ENCODE data around the gene FAM107B.

The FAM107B gene

DNA sequence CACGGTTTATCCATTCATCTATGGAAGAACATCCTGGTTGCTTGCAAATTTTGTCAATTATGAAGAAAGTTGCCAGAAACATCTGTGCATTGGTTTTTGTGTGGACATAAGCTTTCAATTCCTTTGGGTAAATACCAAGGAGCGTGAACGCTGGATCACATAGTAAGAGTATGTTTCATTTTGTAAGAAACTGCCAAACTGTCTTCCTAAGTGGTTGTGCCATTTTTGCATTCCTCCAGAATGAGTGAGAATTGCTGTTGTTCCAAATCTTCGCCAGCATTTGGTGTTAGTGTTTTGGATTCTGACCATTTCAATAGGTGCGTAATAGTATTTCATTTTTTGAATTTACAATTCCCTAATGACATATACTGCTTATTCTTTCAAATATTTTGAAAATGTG, 288.7 kb downstream of the FAM107B start:
- no peaks in the 10 kb centered on the region for H3K36me3 ChIP-seq (ENCODE audit: insufficient read depth, low read length)
- no peak overlapping the region for H3K27ac ChIP-seq (ENCODE audit: low read depth, low read length)

GRCh38 chr10:14483417-14483816, 291.3 kb downstream of the FAM107B start:
- no peak overlapping the region for H3K27ac ChIP-seq (ENCODE audit: low read depth, low read length)
- H3K9me3 ChIP-seq (ENCODE audit: low read length), result no peaks in the 10 kb centered on the region
- no peaks in the 10 kb centered on the region for H3K36me3 ChIP-seq (ENCODE audit: insufficient read depth, low read length)
- H3K9ac ChIP-seq (ENCODE audit: low read length), result no peak overlapping the region
- no peaks in the 10 kb centered on the region for H3K27me3 ChIP-seq (ENCODE audit: control insufficient read depth in 1 of 2, insufficient read depth in 2 of 2, low read length in 2 of 2)
- H3K4me1 ChIP-seq (ENCODE audit: insufficient read depth, low read length), result peaks cover 12% of the 10 kb centered on the region
- no peak overlapping the region for H3K4me3 ChIP-seq (ENCODE audit: low read depth in 1 of 2, low read length in 2 of 2)

More for the DNA sequence above, 288.7 kb downstream of the FAM107B start:
- H3K27me3 ChIP-seq (ENCODE audit: control insufficient read depth in 1 of 2, insufficient read depth in 2 of 2, low read length in 2 of 2), result no peaks in the 10 kb centered on the region
- H3K9me3 ChIP-seq (ENCODE audit: low read length), result no peaks in the 10 kb centered on the region
- H3K9ac ChIP-seq (ENCODE audit: low read length), result no peak overlapping the region
- H3K4me1 ChIP-seq (ENCODE audit: insufficient read depth, low read length), result peaks cover 9% of the 10 kb centered on the region
- no peak overlapping the region for H3K4me3 ChIP-seq (ENCODE audit: low read depth in 1 of 2, low read length in 2 of 2)

GRCh38 chr10:14481752-14482151, 292.9 kb downstream of the FAM107B start:
- H3K4me3 ChIP-seq (ENCODE audit: low read depth in 1 of 2, low read length in 2 of 2), result no peak overlapping the region
- no peaks in the 10 kb centered on the region for H3K27me3 ChIP-seq (ENCODE audit: control insufficient read depth in 1 of 2, insufficient read depth in 2 of 2, low read length in 2 of 2)
- H3K36me3 ChIP-seq (ENCODE audit: insufficient read depth, low read length), result no peaks in the 10 kb centered on the region
- H3K27ac ChIP-seq (ENCODE audit: low read depth, low read length), result no peak overlapping the region
- no peak overlapping the region for H3K9ac ChIP-seq (ENCODE audit: low read length)
- no peaks in the 10 kb centered on the region for H3K9me3 ChIP-seq (ENCODE audit: low read length)
- H3K4me1 ChIP-seq (ENCODE audit: insufficient read depth, low read length), result peaks cover 12% of the 10 kb centered on the region

- Histone ChIP-seq H3K27ac (ENCODE audit: low read depth, low read length) (no peak overlapping the region), H3K4me3 (ENCODE audit: low read depth in 1 of 2, low read length in 2 of 2) (no peak overlapping the region), H3K9ac (ENCODE audit: low read length) (no peak overlapping the region), H3K27me3 (ENCODE audit: control insufficient read depth in 1 of 2, insufficient read depth in 2 of 2, low read length in 2 of 2) (no peaks in the 10 kb centered on the region), H3K9me3 (ENCODE audit: low read length) (no peaks in the 10 kb centered on the region), H3K36me3 (ENCODE audit: insufficient read depth, low read length) (no peaks in the 10 kb centered on the region), H3K4me1 (ENCODE audit: insufficient read depth, low read length) (peaks cover 12% of the 10 kb centered on the region)
Measured at GRCh38 chr10:14481014-14481413, 293.7 kb downstream of the FAM107B start.

DNA sequence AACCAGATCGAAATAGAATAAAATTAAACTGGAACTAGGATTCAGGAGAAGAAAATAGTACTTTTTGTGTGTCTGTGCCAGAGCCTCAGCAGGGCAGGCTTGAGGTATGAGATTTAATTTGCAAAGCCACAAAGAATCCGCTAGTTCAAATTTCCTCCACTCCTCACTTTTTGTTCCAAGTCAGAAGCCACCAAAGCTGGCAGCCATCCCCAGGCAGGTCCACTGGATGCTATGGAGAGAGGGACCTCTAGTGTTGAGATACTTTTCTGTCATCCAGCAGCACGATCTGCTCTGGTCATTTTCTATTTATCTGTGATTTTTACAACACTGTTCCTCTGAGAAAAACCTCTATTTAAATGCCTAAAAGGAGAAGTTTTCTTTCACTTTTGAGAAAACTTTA, 296.1 kb downstream of the FAM107B start:
- Histone ChIP-seq H3K4me1 (ENCODE audit: insufficient read depth, low read length) (peaks cover 12% of the 10 kb centered on the region), H3K4me3 (ENCODE audit: low read depth in 1 of 2, low read length in 2 of 2) (no peak overlapping the region), H3K9ac (ENCODE audit: low read length) (no peak overlapping the region), H3K27me3 (ENCODE audit: control insufficient read depth in 1 of 2, insufficient read depth in 2 of 2, low read length in 2 of 2) (no peaks in the 10 kb centered on the region), H3K36me3 (ENCODE audit: insufficient read depth, low read length) (no peaks in the 10 kb centered on the region), H3K9me3 (ENCODE audit: low read length) (no peaks in the 10 kb centered on the region), H3K27ac (ENCODE audit: low read depth, low read length) (no peak overlapping the region)

GRCh38 chr10:14478201-14478600, 296.5 kb downstream of the FAM107B start:
- Histone ChIP-seq H3K9me3 (ENCODE audit: low read length) (no peaks in the 10 kb centered on the region), H3K9ac (ENCODE audit: low read length) (no peak overlapping the region), H3K27me3 (ENCODE audit: control insufficient read depth in 1 of 2, insufficient read depth in 2 of 2, low read length in 2 of 2) (no peaks in the 10 kb centered on the region), H3K36me3 (ENCODE audit: insufficient read depth, low read length) (no peaks in the 10 kb centered on the region), H3K4me3 (ENCODE audit: low read depth in 1 of 2, low read length in 2 of 2) (no peak overlapping the region), H3K4me1 (ENCODE audit: insufficient read depth, low read length) (peaks cover 12% of the 10 kb centered on the region), H3K27ac (ENCODE audit: low read depth, low read length) (no peak overlapping the region)

GRCh38 chr10:14477408-14477710, 297.3 kb downstream of the FAM107B start:
- Histone ChIP-seq H3K9me3 (ENCODE audit: low read length) (no peaks in the 10 kb centered on the region), H3K36me3 (ENCODE audit: insufficient read depth, low read length) (no peaks in the 10 kb centered on the region), H3K27ac (ENCODE audit: low read depth, low read length) (no peak overlapping the region), H3K4me1 (ENCODE audit: insufficient read depth, low read length) (peaks cover 12% of the 10 kb centered on the region), H3K4me3 (ENCODE audit: low read depth in 1 of 2, low read length in 2 of 2) (no peak overlapping the region), H3K9ac (ENCODE audit: low read length) (no peak overlapping the region), H3K27me3 (ENCODE audit: control insufficient read depth in 1 of 2, insufficient read depth in 2 of 2, low read length in 2 of 2) (no peaks in the 10 kb centered on the region)

DNA sequence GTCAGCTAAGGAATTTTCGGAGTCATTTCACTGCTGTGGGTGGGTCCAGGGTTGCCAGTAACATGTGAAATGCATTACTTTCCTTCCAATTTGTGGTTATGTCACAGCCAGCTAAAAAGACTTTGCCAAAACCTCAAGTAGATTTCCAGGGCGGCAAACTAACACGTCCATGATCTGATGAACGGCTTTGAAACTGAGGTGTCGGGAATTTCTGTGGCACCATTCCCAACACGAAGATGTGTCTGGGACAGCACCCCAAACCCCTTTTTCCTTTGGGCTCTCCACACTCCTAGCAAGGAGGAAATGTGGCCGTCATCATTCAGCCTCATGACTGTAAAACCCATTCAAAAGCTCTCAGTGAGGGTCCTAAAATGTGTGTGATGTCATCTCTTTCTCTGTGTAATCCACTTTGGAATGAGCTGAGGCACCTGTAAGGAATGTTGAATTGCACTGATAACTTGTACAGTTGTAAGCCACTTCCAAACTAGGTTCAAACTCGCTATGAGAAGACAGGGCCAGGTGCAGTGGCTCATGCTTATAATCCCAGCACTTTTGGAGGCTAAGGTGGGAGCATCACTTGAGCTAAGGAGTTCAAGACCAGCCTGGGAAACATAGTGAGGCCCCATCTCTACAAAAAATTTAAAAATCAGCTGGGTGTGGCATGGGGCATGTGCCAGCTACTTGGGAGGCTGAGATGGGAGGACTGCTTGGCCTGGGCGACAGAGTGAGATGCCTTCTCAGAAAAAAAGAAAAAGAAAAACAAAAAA, 297.9 kb downstream of the FAM107B start:
- no peaks in the 10 kb centered on the region for H3K36me3 ChIP-seq (ENCODE audit: insufficient read depth, low read length)
- H3K9me3 ChIP-seq (ENCODE audit: low read length), result no peaks in the 10 kb centered on the region
- H3K27ac ChIP-seq (ENCODE audit: low read depth, low read length), result no peak overlapping the region
- peaks cover 11% of the 10 kb centered on the region for H3K4me1 ChIP-seq (ENCODE audit: insufficient read depth, low read length)
- no peak overlapping the region for H3K4me3 ChIP-seq (ENCODE audit: low read depth in 1 of 2, low read length in 2 of 2)
- no peaks in the 10 kb centered on the region for H3K27me3 ChIP-seq (ENCODE audit: control insufficient read depth in 1 of 2, insufficient read depth in 2 of 2, low read length in 2 of 2)
- H3K9ac ChIP-seq (ENCODE audit: low read length), result no peak overlapping the region

DNA sequence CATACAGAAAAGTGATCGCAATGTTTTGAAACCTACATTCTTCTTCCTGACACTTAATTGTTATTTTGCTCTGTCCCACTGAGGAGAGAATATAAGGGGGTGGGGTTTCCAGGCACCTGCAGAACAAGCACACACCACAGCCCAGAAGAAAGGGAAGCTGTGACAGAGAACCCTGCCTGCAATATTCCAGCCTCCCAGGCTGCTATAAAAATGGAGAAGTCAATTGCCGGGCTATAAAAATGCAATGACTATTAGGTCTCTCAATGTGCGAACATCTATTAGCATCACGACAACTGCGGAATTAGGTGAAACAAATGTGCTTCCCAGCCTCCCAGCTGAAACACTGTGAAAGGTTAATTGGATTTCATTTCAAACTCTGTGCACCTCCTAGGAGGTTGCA, 298.7 kb downstream of the FAM107B start:
- H3K27me3 ChIP-seq (ENCODE audit: control insufficient read depth in 1 of 2, insufficient read depth in 2 of 2, low read length in 2 of 2), result no peaks in the 10 kb centered on the region
- H3K9me3 ChIP-seq (ENCODE audit: low read length), result no peaks in the 10 kb centered on the region

GRCh38 chr10:14474656-14475055, 300.0 kb downstream of the FAM107B start:
- Histone ChIP-seq H3K9ac (ENCODE audit: low read length) (no peak overlapping the region), H3K27me3 (ENCODE audit: control insufficient read depth in 1 of 2, insufficient read depth in 2 of 2, low read length in 2 of 2) (no peaks in the 10 kb centered on the region), H3K4me3 (ENCODE audit: low read depth in 1 of 2, low read length in 2 of 2) (no peak overlapping the region), H3K9me3 (ENCODE audit: low read length) (no peaks in the 10 kb centered on the region), H3K27ac (ENCODE audit: low read depth, low read length) (no peak overlapping the region), H3K4me1 (ENCODE audit: insufficient read depth, low read length) (no peaks in the 10 kb centered on the region), H3K36me3 (ENCODE audit: insufficient read depth, low read length) (no peaks in the 10 kb centered on the region)

More for the DNA sequence above, 298.7 kb downstream of the FAM107B start:
- Histone ChIP-seq H3K27ac (ENCODE audit: low read depth, low read length) (no peak overlapping the region), H3K4me1 (ENCODE audit: insufficient read depth, low read length) (peaks cover 3% of the 10 kb centered on the region), H3K36me3 (ENCODE audit: insufficient read depth, low read length) (no peaks in the 10 kb centered on the region), H3K4me3 (ENCODE audit: low read depth in 1 of 2, low read length in 2 of 2) (no peak overlapping the region), H3K9ac (ENCODE audit: low read length) (no peak overlapping the region)

DNA sequence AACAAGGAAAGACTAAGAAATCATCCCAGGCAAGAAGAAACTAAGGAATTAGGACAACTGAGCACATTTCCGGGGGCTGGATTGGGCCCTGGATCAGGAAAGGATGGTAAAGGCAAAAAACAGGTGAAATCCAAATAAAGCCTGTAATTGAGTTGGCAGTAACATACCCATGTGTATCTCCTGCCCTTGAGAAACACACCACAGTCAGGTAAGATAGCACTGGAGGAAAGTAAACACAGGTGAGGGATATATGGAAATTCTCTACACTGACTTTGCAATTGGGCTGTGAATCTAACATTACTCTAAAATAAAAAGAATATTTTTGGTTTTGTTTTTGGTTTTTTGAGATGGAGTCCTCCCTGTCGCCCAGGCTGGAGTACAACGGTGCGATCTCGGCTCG, 303.8 kb downstream of the FAM107B start:
- Histone ChIP-seq H3K4me3 (ENCODE audit: low read depth in 1 of 2, low read length in 2 of 2) (no peak overlapping the region), H3K27ac (ENCODE audit: low read depth, low read length) (no peak overlapping the region), H3K9ac (ENCODE audit: low read length) (no peak overlapping the region), H3K27me3 (ENCODE audit: control insufficient read depth in 1 of 2, insufficient read depth in 2 of 2, low read length in 2 of 2) (no peaks in the 10 kb centered on the region), H3K9me3 (ENCODE audit: low read length) (no peaks in the 10 kb centered on the region), H3K36me3 (ENCODE audit: insufficient read depth, low read length) (no peaks in the 10 kb centered on the region), H3K4me1 (ENCODE audit: insufficient read depth, low read length) (peaks cover 4% of the 10 kb centered on the region)

DNA sequence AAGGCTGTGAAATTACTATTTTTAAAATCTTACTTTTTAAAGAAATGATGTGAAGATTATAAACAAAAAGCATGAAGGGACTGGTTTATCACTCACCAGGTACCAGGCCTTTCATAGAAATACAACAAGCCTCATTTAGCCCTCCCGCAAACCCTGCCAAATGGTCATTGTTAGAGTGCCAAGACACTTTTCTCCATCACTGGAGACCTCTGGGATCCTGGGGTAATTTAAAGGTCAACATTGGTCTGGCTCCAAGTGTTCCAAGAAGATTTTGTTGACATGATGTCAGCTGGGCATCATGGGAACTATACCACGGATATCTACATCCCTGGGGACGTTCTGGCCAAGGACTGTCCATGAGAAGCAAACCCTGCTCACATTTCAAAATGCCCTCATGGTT, 306.0 kb downstream of the FAM107B start:
- Histone ChIP-seq H3K36me3 (ENCODE audit: insufficient read depth, low read length) (no peaks in the 10 kb centered on the region), H3K27me3 (ENCODE audit: control insufficient read depth in 1 of 2, insufficient read depth in 2 of 2, low read length in 2 of 2) (no peaks in the 10 kb centered on the region), H3K27ac (ENCODE audit: low read depth, low read length) (no peak overlapping the region), H3K4me1 (ENCODE audit: insufficient read depth, low read length) (peaks cover 4% of the 10 kb centered on the region), H3K9ac (ENCODE audit: low read length) (no peak overlapping the region), H3K9me3 (ENCODE audit: low read length) (no peaks in the 10 kb centered on the region), H3K4me3 (ENCODE audit: low read depth in 1 of 2, low read length in 2 of 2) (no peak overlapping the region)

Measured in muscle layer of colon (tissue), 2 donors.